Measurements from ENCODE around the gene ZNF444.
"Not testable (repeated sequence)": the region's sequence is repeated elsewhere in the genome, so short reads cannot be mapped to it uniquely, and the experiment has no call there.

Gene ZNF444

DNA sequence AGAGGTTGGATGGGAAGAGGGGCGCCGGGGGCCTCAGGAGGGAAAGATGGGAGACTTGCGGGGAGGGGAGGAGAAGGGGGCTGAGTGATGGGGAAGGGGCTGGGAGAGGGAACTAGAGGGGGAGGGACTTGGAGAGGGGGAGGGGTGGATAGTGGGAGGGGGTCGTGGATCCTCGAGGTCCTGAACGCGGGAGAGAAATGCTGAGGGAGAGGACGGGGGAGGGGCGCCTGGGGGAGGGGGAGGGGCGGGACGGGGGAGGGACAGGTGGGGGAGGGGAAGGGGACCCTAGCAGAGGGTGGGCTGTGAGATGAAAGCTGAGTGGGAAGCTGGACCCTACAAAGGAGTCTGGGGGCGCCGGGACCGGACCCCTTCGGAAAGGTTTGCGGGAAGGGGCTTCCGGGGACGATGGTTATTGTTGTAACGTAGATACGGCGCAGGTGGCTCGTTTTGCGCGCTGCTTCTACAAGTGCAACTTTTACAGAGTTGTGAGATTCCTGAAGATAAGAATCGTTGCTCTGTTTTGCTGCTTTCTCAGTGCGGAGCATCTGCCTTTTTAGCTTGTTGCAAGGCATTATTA, 418 bp downstream of the ZNF444 start:
- Mint-ChIP-seq H3K4me1 (peaks cover 40% of the 10 kb centered on the region), H3K27me3 (no peaks in the 10 kb centered on the region), H3K9me3 (no peaks in the 10 kb centered on the region), H3K36me3 (peaks cover 7% of the 10 kb centered on the region), H3K4me3 (peak overlapping the region; percentile 89), H3K27ac (peak overlapping the region; percentile 92)
- DNase-seq: peak; percentile 63
- CTCF ChIA-PET: interaction anchor here (1.5 kb wide), 1 partner anchor 112 kb away, joined by 4 read pairs; no protein-coding TSS in a partner anchor

DNA sequence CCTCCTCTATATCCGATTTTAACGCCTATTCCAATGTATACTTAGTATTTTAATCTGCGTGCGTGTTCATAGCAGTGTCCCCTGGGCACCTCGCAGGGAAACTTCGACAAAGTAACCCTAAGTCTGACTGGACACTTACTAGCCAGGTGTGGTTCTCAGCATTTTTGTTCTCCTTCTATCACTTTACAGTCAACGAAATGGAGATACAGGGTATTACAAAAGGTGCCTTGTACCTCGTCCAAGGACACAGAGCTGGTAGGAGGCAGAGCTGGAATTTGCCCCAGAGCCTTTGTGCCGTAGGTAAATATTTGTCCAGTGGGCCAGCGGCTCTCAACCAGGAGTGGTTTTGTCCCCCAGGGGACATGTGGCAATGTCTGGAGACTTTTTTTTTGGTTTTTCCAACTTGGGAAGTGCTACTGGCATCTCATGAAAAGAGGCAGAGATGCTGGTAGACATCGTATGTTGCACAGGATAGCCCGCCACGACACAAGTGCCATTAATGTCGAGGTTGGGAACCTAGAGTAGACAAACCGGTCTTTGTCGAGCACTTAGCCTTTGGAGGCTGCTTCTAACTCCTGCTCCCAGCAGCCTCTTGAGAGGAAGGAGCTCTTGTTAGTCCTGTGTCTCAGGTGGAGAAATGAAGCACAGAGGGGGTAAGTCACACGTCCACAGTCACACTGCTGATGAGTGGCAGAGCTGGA, 1.1 kb downstream of the ZNF444 start:
- CTCF ChIA-PET: interaction anchor here (0.7 to 1.5 kb wide), 4 partner anchors 11 to 1476 kb away, joined by 3 to 6 read pairs (median 3); no protein-coding TSS in a partner anchor
- Mint-ChIP-seq H3K4me3 (peak overlapping the region; percentile 73), H3K27me3 (no peaks in the 10 kb centered on the region), H3K9me3 (no peaks in the 10 kb centered on the region), H3K4me1 (peaks cover 40% of the 10 kb centered on the region), H3K27ac (peak overlapping the region; percentile 73), H3K36me3 (peaks cover 7% of the 10 kb centered on the region)
- DNase-seq: no peak

DNA sequence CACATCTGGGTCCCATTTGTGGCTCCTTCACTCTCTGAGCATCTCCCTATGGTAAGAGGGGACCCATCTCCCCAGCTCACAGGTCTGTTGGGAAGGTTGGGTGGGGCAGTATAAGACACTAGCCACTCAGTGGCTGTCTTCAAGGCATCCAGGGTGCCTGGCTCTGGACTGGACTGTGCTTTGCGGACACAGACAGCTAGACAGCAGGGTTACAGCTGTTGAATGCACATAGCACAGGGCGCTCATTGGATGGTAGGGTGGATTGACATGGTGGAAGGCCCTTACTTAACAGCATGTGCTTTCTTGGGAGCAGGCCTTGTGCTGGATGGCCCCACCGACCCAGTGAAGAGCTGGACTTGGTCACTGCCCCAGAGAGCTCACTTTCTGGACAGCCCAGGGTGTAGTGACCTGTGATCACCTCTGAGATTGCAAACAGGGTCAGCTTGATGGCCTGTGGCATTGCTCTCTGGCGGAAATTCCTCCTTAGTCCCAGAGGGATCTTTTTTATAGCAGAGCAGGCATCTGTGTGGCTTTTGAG, 1.9 kb downstream of the ZNF444 start:
- Mint-ChIP-seq H3K9me3 (no peaks in the 10 kb centered on the region), H3K4me1 (peaks cover 40% of the 10 kb centered on the region), H3K4me3 (no peak overlapping the region), H3K27ac (no peak overlapping the region), H3K27me3 (no peaks in the 10 kb centered on the region), H3K36me3 (peaks cover 9% of the 10 kb centered on the region)
- CTCF ChIA-PET: interaction anchor here (0.8 to 1.5 kb wide), 3 partner anchors 11 to 110 kb away, joined by 3 to 6 read pairs (median 3); no protein-coding TSS in a partner anchor
- no peak for DNase-seq

DNA sequence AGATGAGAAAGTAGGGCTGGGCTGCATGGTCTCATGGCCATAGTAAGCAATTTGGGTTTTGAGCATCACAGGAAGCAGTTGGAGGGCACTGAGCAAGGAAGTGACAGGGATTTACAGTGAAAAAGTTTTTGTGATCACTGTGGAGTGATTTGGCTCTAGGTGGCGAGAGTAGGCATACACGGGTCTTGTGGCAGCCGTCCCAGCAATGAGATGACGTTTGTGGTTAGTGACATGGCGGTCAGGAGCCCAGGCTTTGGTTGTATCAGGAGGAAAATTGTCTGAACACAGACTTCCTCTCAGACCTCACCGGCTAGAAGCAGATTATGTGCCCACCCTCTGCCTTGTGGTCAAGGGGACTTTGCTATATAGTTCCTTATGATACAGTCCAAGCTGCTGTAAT, 3.3 kb downstream of the ZNF444 start:
- Mint-ChIP-seq H3K4me1 (peaks cover 37% of the 10 kb centered on the region), H3K4me3 (no peak overlapping the region), H3K27me3 (no peaks in the 10 kb centered on the region), H3K36me3 (peaks cover 16% of the 10 kb centered on the region), H3K9me3 (no peaks in the 10 kb centered on the region), H3K27ac (no peak overlapping the region)
- no peak for DNase-seq
- CTCF ChIA-PET: no interaction called here

DNA sequence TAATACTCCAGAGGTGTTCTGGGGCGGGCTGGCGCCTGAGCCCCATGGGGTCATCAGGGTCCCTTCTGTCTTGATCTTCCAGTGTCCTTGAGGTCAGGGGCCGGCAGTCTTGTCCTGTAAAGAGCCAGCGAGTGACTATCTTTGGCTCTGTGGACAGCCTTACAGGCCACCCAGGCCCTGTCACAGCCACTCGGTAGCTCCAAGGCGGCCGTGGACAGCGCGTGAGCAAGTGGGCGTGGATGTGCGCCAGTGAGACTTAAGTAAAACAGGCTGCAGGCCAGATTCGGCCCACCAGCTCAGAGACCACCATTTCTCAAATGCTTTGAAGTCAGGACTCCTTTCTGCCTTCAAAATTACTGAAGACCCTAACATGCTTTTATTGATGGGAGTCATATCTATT, 3.7 kb downstream of the ZNF444 start:
- CTCF ChIA-PET: interaction anchor here (0.6 kb wide), 1 partner anchor 109 kb away, joined by 3 read pairs; no protein-coding TSS in a partner anchor
- H3K4me1 Mint-ChIP-seq: peaks cover 33% of the 10 kb centered on the region
- no peaks in the 10 kb centered on the region for H3K9me3 Mint-ChIP-seq
- H3K4me3 Mint-ChIP-seq: no peak overlapping the region
- no peaks in the 10 kb centered on the region for H3K27me3 Mint-ChIP-seq
- no peak overlapping the region for H3K27ac Mint-ChIP-seq
- peaks cover 20% of the 10 kb centered on the region for H3K36me3 Mint-ChIP-seq
- no peak for DNase-seq

DNA sequence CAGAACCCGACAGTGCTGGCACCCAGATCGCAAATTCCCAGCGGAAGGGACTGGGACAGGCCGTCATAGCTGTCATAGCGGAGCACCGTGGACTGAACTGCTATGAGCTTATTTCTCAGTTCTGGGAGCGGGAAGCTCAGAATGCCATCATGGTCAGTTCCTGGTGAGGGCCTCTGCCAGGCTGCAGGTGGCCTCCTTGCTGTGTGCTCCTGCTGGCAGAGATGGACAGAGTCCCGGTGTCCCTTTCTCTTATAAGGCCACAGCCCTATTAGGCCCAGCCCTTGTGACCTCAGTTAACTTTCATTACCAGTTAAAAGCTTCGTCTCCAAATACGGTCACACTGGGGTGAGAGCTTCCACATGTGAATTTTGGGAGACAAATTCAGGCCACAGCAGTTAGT, 4.6 kb downstream of the ZNF444 start:
- CTCF ChIA-PET: no interaction called here
- Mint-ChIP-seq H3K9me3 (no peaks in the 10 kb centered on the region), H3K4me3 (no peak overlapping the region), H3K27ac (no peak overlapping the region), H3K4me1 (peaks cover 25% of the 10 kb centered on the region), H3K27me3 (no peaks in the 10 kb centered on the region), H3K36me3 (peaks cover 25% of the 10 kb centered on the region)
- DNase-seq: no peak

DNA sequence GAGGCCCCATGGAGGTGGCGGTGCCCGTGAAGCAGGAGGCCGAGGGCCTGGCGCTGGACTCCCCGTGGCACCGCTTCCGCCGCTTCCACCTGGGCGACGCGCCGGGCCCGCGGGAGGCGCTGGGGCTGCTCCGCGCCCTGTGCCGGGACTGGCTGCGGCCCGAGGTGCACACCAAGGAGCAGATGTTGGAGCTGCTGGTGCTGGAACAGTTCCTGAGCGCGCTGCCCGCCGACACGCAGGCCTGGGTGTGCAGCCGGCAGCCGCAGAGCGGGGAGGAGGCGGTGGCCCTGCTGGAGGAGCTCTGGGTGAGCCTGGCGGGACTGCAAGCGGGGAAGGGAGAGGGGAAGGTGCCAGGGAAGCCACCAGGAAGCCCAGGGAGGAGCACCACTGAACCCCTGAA, 5.8 kb downstream of the ZNF444 start:
- DNase-seq: no peak
- Mint-ChIP-seq H3K27ac (no peak overlapping the region), H3K4me3 (no peak overlapping the region)

DNA sequence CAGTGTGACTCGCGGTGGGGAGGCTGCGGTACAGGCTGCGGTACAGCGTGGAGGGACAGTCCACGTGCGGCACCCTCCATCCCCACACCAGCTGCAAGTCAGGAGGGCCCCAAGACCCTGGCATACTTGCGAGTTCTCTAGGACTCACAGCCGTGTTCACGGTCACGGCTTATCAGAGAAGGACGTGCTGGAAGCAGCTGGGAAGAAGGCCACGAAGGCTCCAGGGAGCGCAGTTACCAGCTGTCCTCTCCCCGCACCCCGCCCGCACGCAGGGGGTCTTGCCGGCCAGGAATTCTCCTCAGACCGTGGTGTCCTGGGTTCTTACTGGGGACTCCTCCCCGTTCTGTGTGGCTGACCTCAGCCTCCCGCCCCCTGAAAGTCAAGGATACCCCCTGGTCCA, 6.2 kb downstream of the ZNF444 start:
- Mint-ChIP-seq H3K36me3 (peaks cover 25% of the 10 kb centered on the region), H3K4me1 (peaks cover 18% of the 10 kb centered on the region), H3K4me3 (no peak overlapping the region), H3K9me3 (no peaks in the 10 kb centered on the region), H3K27me3 (no peaks in the 10 kb centered on the region), H3K27ac (no peak overlapping the region)
- DNase-seq: no peak
- CTCF ChIA-PET: no interaction called here

More for the DNA sequence above, 5.8 kb downstream of the ZNF444 start:
- Mint-ChIP-seq H3K4me1 (peaks cover 22% of the 10 kb centered on the region), H3K27me3 (no peaks in the 10 kb centered on the region), H3K9me3 (no peaks in the 10 kb centered on the region), H3K36me3 (peaks cover 25% of the 10 kb centered on the region)
- CTCF ChIA-PET: no interaction called here

DNA sequence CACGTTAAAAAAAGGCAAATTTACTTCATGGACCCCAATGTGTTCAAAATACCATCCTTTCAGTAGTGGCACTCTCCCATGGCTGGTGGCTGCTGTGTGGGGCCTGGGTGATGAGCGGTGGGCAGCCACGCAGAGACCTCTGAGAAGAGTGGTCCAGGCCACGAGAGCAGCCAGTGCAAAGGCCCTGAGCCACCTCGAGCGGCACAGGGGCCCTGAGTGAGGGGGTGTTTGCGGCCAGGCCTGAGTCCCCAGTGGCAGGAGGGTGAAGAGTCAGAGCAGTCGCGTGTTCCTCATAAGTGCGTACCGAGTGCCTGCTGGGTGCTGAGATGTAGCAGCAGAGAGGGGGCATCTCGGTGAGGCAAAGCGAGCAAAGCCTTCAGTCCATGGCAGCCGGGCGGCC, 7.0 kb downstream of the ZNF444 start:
- H3K27ac Mint-ChIP-seq: no peak overlapping the region
- H3K36me3 Mint-ChIP-seq: peaks cover 25% of the 10 kb centered on the region
- no peaks in the 10 kb centered on the region for H3K27me3 Mint-ChIP-seq
- DNase-seq: no peak
- H3K4me1 Mint-ChIP-seq: peaks cover 15% of the 10 kb centered on the region
- no peak overlapping the region for H3K4me3 Mint-ChIP-seq
- CTCF ChIA-PET: no interaction called here
- H3K9me3 Mint-ChIP-seq: no peaks in the 10 kb centered on the region

DNA sequence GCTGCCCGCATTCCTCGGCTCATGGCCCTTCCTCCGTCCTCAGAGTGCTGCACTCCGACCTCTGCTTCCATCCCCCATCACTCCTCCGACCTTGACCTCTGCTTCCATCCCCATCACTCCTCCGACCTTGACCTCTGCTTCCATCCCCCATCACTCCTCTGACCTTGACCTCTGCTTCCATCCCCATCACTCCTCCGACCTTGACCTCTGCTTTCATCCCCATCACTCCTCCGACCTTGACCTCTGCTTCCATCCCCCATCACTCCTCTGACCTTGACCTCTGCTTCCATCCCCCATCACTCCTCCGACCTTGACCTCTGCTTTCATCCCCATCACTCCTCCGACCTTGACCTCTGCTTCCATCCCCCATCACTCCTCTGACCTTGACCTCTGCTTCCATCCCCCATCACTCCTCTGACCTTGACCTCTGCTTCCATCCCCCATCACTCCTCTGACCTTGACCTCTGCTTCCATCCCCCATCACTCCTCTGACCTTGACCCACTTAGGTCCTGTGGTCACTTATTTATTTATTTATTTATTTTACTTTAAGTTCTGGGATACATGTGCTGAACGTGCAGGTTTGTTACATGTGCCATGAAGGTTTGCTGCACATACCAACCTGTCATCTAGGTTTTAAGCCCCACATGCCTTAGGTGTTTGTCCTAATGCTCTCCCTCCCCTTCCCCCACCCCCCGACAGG, 8.0 kb downstream of the ZNF444 start:
- CTCF ChIA-PET, H3K27me3 Mint-ChIP-seq, H3K4me3 Mint-ChIP-seq, H3K9me3 Mint-ChIP-seq, DNase-seq, H3K27ac Mint-ChIP-seq: not testable (repeated sequence)
- Mint-ChIP-seq H3K36me3 (peaks cover 22% of the 10 kb centered on the region), H3K4me1 (peaks cover 16% of the 10 kb centered on the region)

DNA sequence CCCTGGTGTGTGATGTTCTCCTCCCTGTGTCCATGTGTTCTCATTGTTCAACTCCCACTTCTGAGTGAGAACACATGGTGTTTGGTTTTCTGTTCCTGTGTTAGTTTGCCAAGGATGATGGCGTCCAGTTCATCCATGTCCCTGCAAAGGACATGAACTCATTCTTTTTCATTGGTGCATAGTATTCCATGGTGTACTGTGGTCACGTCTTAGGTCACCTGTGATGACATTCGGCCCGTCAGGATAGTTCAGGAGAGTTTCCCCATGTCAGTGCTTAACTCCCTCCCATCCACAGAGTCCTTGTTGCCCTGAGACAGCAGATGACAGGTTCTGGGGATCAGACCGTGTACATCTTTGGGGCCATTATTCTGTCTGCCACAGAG, 8.6 kb downstream of the ZNF444 start:
- H3K9me3 Mint-ChIP-seq: no peaks in the 10 kb centered on the region
- DNase-seq: no peak
- no peak overlapping the region for H3K4me3 Mint-ChIP-seq
- CTCF ChIA-PET: no interaction called here
- no peaks in the 10 kb centered on the region for H3K27me3 Mint-ChIP-seq
- peaks cover 12% of the 10 kb centered on the region for H3K4me1 Mint-ChIP-seq
- peaks cover 22% of the 10 kb centered on the region for H3K36me3 Mint-ChIP-seq
- H3K27ac Mint-ChIP-seq: no peak overlapping the region

DNA sequence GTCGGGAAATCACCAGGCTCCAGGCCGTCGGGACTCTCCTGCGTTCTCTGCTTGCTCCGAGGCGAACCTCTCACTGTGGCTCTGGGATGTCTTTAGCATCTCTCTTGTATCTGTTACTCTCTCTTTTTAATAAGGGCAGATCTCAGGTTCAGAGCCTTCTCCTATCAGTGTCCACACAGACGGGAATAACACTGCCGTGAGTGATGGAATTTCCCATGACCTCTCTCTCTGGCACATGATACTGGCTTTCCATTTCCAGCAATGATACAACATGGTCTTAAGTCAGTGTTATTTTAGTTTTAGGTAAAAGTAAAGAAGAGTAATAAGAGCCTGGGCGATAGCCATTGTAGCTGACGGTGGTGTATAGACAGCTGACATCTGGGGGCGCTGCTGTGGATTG, 9.3 kb downstream of the ZNF444 start:
- H3K4me3 Mint-ChIP-seq: no peak overlapping the region
- peaks cover 22% of the 10 kb centered on the region for H3K36me3 Mint-ChIP-seq
- CTCF ChIA-PET: no interaction called here
- no peaks in the 10 kb centered on the region for H3K9me3 Mint-ChIP-seq
- no peak for DNase-seq
- peaks cover 12% of the 10 kb centered on the region for H3K4me1 Mint-ChIP-seq
- H3K27me3 Mint-ChIP-seq: no peaks in the 10 kb centered on the region
- no peak overlapping the region for H3K27ac Mint-ChIP-seq

DNA sequence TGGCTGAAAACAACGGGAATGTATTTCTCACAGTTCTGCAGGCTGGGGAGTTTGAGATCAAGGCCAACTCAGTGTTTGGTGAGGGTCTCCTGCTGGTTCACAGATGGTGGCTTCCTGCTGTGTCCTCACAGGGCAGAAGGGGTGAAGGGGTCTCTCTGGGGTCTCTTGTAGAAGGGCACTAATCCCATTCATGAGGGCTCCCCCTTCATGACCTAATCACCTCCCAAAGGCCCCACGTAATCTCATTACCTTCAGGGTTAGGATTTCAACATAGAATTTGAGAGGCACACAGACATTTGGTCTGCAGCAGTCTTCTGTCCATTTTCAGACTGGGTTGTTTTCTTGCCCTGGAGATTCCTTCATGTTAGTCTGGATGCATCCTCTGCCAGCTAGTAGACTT, 11.6 kb downstream of the ZNF444 start:
- Mint-ChIP-seq H3K27ac (no peak overlapping the region), H3K9me3 (no peaks in the 10 kb centered on the region), H3K27me3 (no peaks in the 10 kb centered on the region), H3K4me1 (peaks cover 12% of the 10 kb centered on the region), H3K36me3 (peaks cover 19% of the 10 kb centered on the region), H3K4me3 (no peak overlapping the region)
- CTCF ChIA-PET: interaction anchor here (0.6 to 1.3 kb wide), 3 partner anchors 10 to 113 kb away, joined by 3 to 5 read pairs (median 3); no protein-coding TSS in a partner anchor
- DNase-seq: no peak

DNA sequence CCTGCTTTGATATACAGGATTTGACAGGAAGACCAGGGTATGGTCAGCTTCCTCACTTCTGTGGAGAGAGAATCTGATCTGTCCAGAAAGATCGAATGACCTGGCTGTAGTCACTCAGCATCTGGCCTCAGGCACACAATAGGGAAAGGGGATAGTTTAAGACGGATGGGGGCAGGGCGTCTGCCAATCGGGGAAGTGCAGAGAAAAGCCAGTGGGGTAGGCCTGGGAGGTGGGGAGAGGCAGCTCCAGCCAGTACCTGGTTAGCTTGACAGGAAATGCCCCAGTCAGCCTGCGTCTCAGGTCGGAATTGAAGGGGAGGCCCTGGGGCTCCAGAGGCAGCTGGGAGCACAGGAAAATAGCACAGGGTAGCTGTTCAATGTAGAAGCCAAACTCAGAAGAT, 12.4 kb downstream of the ZNF444 start:
- no peak for DNase-seq
- peaks cover 14% of the 10 kb centered on the region for H3K36me3 Mint-ChIP-seq
- H3K4me1 Mint-ChIP-seq: peaks cover 12% of the 10 kb centered on the region
- no peak overlapping the region for H3K4me3 Mint-ChIP-seq
- no peak overlapping the region for H3K27ac Mint-ChIP-seq
- CTCF ChIA-PET: interaction anchor here (0.6 to 1.3 kb wide), 3 partner anchors 11 to 113 kb away, joined by 3 to 5 read pairs (median 3); no protein-coding TSS in a partner anchor
- H3K27me3 Mint-ChIP-seq: no peaks in the 10 kb centered on the region
- H3K9me3 Mint-ChIP-seq: no peaks in the 10 kb centered on the region

All from activated naive CD4-positive, alpha-beta T cell treated with anti-CD3 and anti-CD28 coated beads, Interleukin-2, amount 10 ng/mL, durations not matched to agents 7 days and 5 days (primary cell).